Occipital lobe (tissue), 2 donors: ENCODE measurements around the gene ST3GAL3. TPM values are rescaled to one million over a fixed set of nuclear protein-coding genes. Genes with fewer than 3 reads are reported as not detected.

Source experiments
- DNase-seq: peaks from one replicate; lab custom pipeline; 2025; lab: John Stamatoyannopoulos, UW
- total RNA-seq: library from RNA; depleted of rRNA; stranded (reverse); fragments of >200 nt; gene quantifications from one replicate; pipeline ENCODE4 v1.2.3, GENCODE V29; 2014

ST3GAL3 gene
- total RNA-seq, 1 donor from 2014 or later: 25.7 TPM

GRCh38 chr1:43913051-43913501, 205.7 kb downstream of the ST3GAL3 start:
- DNase-seq: no peak

GRCh38 chr1:43913666-43914360, 206.5 kb downstream of the ST3GAL3 start:
- no peak for DNase-seq

- no peak for DNase-seq
Measured at GRCh38 chr1:43914576-43915525, 207.5 kb downstream of the ST3GAL3 start.

- DNase-seq: no peak
Measured at GRCh38 chr1:43919906-43920305, 212.6 kb downstream of the ST3GAL3 start.

GRCh38 chr1:43921022-43921421, 213.7 kb downstream of the ST3GAL3 start:
- DNase-seq: no peak

GRCh38 chr1:43924516-43924915, 217.2 kb downstream of the ST3GAL3 start:
- DNase-seq: no peak

GRCh38 chr1:43925846-43926245, 218.5 kb downstream of the ST3GAL3 start:
- no peak for DNase-seq

GRCh38 chr1:43930168-43930948, 223.0 kb downstream of the ST3GAL3 start:
- DNase-seq: no peak

- no peak for DNase-seq
Measured at GRCh38 chr1:43930949-43931275, 223.6 kb downstream of the ST3GAL3 start.

- no peak for DNase-seq
Measured at GRCh38 chr1:43931711-43932660, 224.7 kb downstream of the ST3GAL3 start.

GRCh38 chr1:43932786-43933385, 225.6 kb downstream of the ST3GAL3 start:
- no peak for DNase-seq

- no peak for DNase-seq
Measured at GRCh38 chr1:43933386-43934100, 226.2 kb downstream of the ST3GAL3 start, which contains the start of gene ARTN. Gene ARTN, plus strand, starts transcription at chr1:43933801. Its CDS starts 1,856 bp downstream, at chr1:43935657.

GRCh38 chr1:43934101-43934985, 227.0 kb downstream of the ST3GAL3 start:
- no peak for DNase-seq

- DNase-seq: no peak
Measured at GRCh38 chr1:43934986-43935324, 227.6 kb downstream of the ST3GAL3 start.

- DNase-seq: no peak
Measured at GRCh38 chr1:43935711-43936427, 228.5 kb downstream of the ST3GAL3 start.

- no peak for DNase-seq
Measured at GRCh38 chr1:43936431-43937151, 229.3 kb downstream of the ST3GAL3 start.

- no peak for DNase-seq
Measured at GRCh38 chr1:43937179-43937865, 230.0 kb downstream of the ST3GAL3 start.
